NCI-H748 (cell line): Measurements from ENCODE around the gene NPC1L1.

Experiments
- DNase-seq: peaks from one replicate; lab custom pipeline; 2025; ENCODE audit not compliant: unreplicated experiment; lab: John Stamatoyannopoulos, UW

NPC1L1 gene

DNA sequence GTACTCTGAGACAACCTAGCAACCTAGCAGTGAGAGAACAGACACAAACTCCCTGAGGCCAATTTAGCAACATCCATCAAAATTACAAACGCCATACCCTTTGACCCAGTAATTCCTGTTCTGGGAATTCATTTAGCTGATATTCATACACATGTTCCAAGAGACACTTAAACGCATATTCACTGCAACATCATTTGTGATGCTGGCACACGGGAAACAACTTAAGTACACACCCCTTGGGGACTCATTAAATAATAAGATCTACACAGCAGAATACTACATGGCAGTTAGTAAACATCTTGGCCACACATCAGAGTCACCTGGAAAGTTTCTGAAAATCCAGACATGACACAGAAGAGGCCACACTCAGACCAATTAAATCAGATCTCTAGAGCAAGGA lies 68.3 kb downstream of the NPC1L1 start:
- DNase-seq: no peak

DNA sequence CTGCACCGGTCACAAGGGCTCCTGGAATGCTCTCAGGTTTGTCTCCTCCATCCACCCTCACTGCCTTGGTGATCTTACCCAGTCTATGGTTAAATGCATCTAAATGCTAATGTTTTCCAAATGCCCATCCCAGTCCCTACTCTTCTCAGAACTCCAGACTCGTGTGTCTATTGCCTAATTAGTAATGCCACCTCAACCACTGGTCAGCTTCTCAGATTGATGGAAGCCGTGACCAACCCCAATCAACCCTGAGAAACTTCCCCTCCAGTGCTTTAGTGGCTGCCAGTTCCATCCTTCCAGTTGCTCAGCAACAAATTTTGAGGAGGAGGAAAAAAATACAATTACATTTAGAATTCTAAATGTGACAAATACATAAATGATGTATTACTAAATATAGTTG lies 69.3 kb downstream of the NPC1L1 start:
- no peak for DNase-seq

DNA sequence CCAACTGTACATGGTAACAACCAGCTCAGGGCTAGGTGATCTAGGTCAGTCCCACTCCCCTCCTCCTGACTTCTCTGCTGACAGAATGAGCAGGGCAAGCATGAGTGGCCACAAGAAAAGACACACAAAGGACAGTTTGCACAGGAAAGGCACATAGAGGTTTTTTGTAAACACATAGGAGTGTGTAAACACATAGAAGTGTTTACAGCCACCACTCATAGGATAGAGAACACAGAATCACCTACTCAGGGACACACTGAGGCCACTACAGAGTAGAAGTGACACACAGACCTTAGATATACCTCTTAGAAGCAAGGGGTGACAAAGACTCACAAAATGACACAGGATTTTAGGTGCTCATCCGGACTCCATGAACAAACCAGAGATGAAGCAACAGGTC lies 69.7 kb downstream of the NPC1L1 start:
- DNase-seq: no peak

DNA sequence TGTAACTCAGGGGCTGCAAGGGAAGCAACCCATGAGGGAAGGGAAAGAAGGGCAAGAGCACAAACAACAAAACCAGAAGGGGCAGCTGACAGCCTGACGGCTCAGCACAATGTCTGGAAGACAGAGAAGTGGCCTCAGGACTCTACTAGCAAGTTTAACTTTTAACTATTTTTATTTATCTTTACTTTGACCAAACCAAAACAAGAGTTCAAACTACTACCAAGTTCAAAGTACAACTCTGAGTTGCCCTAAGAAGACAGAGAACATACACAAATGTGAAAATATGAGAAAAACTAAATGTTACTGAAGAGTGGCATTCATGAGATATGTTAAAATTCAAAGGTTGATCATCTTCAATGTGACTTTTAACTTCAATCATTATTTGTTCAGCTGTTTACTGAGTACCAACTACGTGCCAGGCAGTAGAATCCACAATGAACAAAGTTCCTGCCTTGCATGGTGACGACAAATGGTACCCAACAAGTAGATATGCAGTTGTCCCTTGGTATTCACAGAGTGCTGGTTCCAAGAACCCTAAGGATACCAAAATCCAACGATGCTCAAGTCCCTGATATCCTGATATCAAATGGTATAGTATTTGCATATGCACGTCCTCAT lies 70.4 kb downstream of the NPC1L1 start:
- no peak for DNase-seq

DNA sequence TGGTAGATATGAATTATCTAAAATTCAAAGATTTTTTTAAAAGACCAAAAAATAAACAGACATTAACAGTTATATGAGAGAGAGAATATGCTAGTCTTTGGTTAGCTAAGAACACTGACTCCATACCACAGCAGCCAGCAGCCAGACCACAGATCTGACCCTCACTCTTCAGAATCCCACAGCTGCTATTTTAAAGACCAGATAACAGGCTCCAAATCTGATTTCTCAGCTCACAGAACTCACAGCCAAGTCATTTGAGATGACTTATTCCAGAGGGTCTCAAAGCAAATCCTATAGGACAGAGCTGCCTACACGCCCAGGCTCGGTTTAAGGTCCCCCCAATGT lies 71.0 kb downstream of the NPC1L1 start:
- no peak for DNase-seq

DNA sequence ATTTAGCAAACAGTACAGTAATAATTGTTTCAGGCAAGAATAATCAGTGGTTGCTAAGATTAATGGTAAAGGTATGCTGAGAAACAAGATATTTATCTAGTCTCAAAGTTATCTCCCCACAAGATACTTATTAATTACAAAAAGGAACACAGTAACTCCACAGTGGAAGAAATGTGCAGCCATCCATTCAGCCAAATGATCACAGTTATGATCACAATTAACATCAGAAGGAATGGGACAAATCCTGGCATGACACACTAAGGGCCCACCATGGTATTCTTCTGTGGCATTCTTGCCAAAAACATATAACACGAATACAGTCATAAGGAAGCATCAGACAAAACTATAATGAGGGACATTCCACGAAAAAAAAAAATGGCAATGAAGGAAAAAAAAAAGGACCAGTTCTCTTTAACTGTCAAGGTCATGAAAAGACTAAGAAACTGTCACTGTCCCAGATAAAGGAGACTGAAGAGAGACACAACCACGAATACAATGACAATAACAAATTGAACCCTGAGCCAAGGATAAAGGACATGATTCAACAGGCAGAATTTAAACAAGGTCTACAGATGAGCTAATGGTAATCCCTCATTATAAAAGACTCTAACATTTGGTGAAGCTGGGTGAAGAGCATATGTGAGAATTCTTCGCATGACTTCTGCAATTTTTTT lies 71.5 kb downstream of the NPC1L1 start:
- no peak for DNase-seq

DNA sequence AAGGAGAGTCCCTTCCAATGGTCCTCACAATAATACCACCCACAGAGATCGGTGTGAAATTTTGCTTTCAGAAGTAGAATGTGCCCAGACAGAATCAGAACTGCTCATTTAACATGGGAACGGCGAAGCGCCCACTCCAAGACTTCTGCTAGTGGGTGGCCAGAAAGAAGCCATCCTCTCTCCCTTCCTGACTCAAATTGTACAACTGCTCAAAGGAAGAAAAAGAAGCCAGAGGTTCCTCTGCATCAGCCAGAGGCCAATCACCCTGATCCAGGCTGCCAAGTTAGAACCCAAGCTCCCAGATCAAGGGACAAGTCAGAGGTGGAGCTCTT lies 73.9 kb downstream of the NPC1L1 start:
- DNase-seq: no peak

DNA sequence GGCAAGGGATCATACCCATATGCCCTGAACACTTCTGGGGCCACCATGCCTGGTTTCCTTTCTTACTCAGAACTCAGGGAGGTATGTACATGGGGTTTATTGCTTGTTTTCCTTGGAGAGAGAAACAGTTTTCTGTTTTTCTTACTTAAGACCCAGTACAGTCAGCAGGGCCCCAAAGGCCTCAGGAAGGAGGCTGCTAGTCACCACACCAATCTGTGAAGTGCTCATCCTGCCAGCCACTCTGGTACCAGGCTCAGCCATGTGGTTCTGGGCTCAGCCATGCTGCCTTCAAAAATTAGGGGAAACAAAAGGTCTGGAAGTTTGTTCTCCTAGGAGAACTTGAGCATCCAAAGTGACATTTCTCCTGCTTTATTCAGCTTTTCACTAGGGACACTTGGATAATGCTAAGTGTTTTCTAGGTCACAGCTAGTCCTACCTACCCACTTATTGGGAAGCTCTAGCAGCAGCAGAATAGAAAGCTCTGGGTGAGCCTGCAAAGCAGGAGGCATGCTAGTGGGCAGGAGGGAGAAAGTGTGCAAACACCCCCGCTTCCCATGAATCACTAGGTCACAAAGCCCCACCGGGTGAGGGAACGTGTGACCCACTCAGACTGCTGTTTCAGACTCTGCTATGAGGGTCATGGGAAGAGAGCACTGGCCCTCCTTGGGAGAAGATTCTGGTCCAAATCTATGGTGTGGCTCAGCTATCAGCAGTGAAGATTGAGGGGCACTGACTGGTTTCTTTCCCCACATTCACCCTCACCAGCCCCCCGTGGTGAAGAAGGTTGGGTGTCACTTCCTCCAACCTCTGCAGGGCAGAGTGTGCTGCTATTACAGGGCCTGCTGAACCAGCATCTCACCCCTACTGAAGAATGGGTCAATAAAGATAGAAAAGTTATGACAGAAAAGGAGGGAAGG lies 74.6 kb downstream of the NPC1L1 start:
- DNase-seq: no peak

DNA sequence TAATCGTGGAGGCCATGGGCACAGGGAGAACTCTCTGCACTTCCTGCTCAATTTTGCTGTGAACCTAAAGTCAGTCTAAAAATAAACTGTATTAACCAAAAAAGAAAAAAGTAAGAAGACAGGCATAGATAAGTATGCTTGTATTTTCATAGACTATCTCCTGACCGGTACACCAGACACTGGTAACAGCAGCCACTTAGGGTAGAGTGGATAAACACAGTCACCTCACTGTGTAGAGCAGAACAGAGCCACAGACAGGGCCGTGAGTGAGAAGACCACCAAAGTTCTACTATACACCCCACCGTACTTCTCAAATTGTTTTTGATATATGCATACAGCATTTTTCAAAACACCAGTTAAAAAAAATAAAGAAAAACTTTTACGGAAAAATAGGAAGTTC lies 75.6 kb downstream of the NPC1L1 start:
- DNase-seq: no peak

DNA sequence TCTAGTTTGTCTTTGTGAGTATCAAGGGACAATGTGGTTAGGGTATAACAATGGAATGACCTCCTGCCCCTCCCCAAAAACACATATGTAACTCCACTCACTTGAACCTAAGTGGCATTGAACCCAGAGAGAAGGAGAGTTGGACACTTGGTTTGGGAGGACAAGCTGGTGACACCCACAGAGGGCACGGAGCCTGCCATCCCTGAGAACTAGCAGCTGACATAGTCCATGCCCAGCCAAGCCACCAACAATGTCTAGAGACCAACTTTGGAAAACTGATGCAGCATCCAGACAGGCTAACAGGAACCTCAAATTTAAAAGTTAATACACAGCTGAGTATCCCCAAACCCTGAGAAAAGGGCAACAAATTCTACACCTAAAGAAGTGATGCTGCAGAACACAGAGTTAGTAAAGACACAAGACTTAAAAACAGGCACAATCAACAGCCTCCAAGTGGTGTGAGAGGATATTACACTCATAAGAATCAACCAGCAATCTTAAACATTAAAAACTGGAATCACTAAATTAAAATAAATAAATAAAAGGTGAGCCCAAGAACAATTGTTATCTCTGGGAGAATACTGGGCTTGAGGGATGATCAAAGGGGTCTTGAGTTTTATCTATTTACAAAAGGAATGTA lies 77.8 kb downstream of the NPC1L1 start:
- no peak for DNase-seq
